Coronary artery (tissue), 2 donors: ENCODE measurements around the gene CDCA3.

Source experiments
- DNase-seq: peaks from one replicate; pipeline ENCODE4 v3.0.0-alpha.2; 2017; ENCODE audit warnings: low spot score
- H3K27ac ChIP-seq, 2 donors: fragments of 200-600 bp; sonication (generic); one replicate each; pipeline ENCODE4 v1.5.1; 2016 to 2019
- H3K4me3 ChIP-seq: fragments of 200-600 bp; sonication (generic); 2 replicates; pipeline ENCODE4 v1.5.1; 2016; ENCODE audit warnings: mild to moderate bottlenecking, moderate library complexity
- CTCF ChIP-seq: fragments of 200-600 bp; sonication (generic); IDR thresholded peaks from one replicate; pipeline ENCODE4 v1.5.1; 2019; ENCODE audit warnings: antibody characterized with exemption

Gene CDCA3

GRCh38 chr12:6821591-6822425 lies 29.3 kb downstream of the CDCA3 start, which contains the start of gene GPR162:
TSS of gene GPR162 (plus strand) at chr12:6821821. CDS start at chr12:6823899, 2,078 bp downstream.
- H3K4me3 ChIP-seq = peak within 1 kb of the TSS; percentile 78
- H3K27ac ChIP-seq = peak within 1 kb of the TSS in 1 of 2 donors; percentile 77
- no peak for DNase-seq
- TF ChIP-seq CTCF = no peak

- H3K4me3 ChIP-seq = no peak overlapping the region
- no peak for DNase-seq
- no peak for TF ChIP-seq CTCF
- no peak overlapping the region for H3K27ac ChIP-seq
Measured at GRCh38 chr12:6820166-6820565, 30.9 kb downstream of the CDCA3 start.

GRCh38 chr12:6819106-6820030 lies 31.7 kb downstream of the CDCA3 start:
- no peak overlapping the region for H3K27ac ChIP-seq
- no peak for DNase-seq
- no peak overlapping the region for H3K4me3 ChIP-seq
- no peak for TF ChIP-seq CTCF

GRCh38 chr12:6818645-6819044 lies 32.4 kb downstream of the CDCA3 start:
- TF ChIP-seq CTCF = no peak

GRCh38 chr12:6818222-6818621 lies 32.9 kb downstream of the CDCA3 start:
- no peak for DNase-seq

More at GRCh38 chr12:6818645-6819044, 32.4 kb downstream of the CDCA3 start:
- DNase-seq = no peak
- Histone ChIP-seq H3K4me3 (no peak overlapping the region), H3K27ac (no peak overlapping the region)

GRCh38 chr12:6817662-6818157 lies 33.4 kb downstream of the CDCA3 start:
- no peak overlapping the region for H3K4me3 ChIP-seq
- TF ChIP-seq CTCF = no peak
- no peak overlapping the region for H3K27ac ChIP-seq
- DNase-seq = no peak

More at GRCh38 chr12:6818222-6818621, 32.9 kb downstream of the CDCA3 start:
- H3K4me3 ChIP-seq = no peak overlapping the region
- H3K27ac ChIP-seq = no peak overlapping the region
- no peak for TF ChIP-seq CTCF
